ENCODE measurements around the gene GALNS.

Gene GALNS

GRCh38 chr16:88863426-88863825, 6.7 kb upstream of the GALNS start:
- no peak for DNase-seq (ENCODE audit: low read depth, low spot score)
- no peak overlapping the region for H3K4me3 ChIP-seq (ENCODE audit: low read length)

- DNase-seq (ENCODE audit: low read depth, low spot score), result no peak
- H3K4me3 ChIP-seq (ENCODE audit: low read length), result no peak overlapping the region
These were observed 6.2 kb upstream of the GALNS start for GRCh38 chr16:88862968-88863367.

GRCh38 chr16:88861359-88861758, 4.6 kb upstream of the GALNS start:
- DNase-seq (ENCODE audit: low read depth, low spot score), result no peak

GRCh38 chr16:88859381-88860091, 2.8 kb upstream of the GALNS start:
- no peak overlapping the region for H3K4me3 ChIP-seq (ENCODE audit: low read length)
- no peak for DNase-seq (ENCODE audit: low read depth, low spot score)

More at GRCh38 chr16:88861359-88861758, 4.6 kb upstream of the GALNS start:
- H3K4me3 ChIP-seq (ENCODE audit: low read length), result no peak overlapping the region

- peak overlapping the region; percentile 95 for H3K4me3 ChIP-seq (ENCODE audit: low read length)
- DNase-seq (ENCODE audit: low read depth, low spot score), result peak; percentile 62
These were observed 1.1 kb upstream of the GALNS start for GRCh38 chr16:88857728-88858339.

GRCh38 chr16:88856122-88856827, 472 bp downstream of the GALNS start:
- no peak for DNase-seq (ENCODE audit: low read depth, low spot score)

GRCh38 chr16:88855736-88856121, 1.0 kb downstream of the GALNS start:
- no peak for DNase-seq (ENCODE audit: low read depth, low spot score)
- H3K4me3 ChIP-seq (ENCODE audit: low read length), result no peak overlapping the region

More at GRCh38 chr16:88856122-88856827, 472 bp downstream of the GALNS start:
- peak overlapping the region; percentile 95 for H3K4me3 ChIP-seq (ENCODE audit: low read length)

GRCh38 chr16:88855176-88855575, 1.6 kb downstream of the GALNS start:
- DNase-seq (ENCODE audit: low read depth, low spot score), result no peak
- H3K4me3 ChIP-seq (ENCODE audit: low read length), result no peak overlapping the region

GRCh38 chr16:88854306-88855111, 2.2 kb downstream of the GALNS start:
- no peak overlapping the region for H3K4me3 ChIP-seq (ENCODE audit: low read length)
- DNase-seq (ENCODE audit: low read depth, low spot score), result peak; percentile 41

- no peak overlapping the region for H3K4me3 ChIP-seq (ENCODE audit: low read length)
- DNase-seq (ENCODE audit: low read depth, low spot score), result no peak
These were observed 3.3 kb downstream of the GALNS start for GRCh38 chr16:88853325-88853941.

GRCh38 chr16:88851616-88852015, 5.1 kb downstream of the GALNS start:
- no peak for DNase-seq (ENCODE audit: low read depth, low spot score)
- no peak overlapping the region for H3K4me3 ChIP-seq (ENCODE audit: low read length)

- no peak overlapping the region for H3K4me3 ChIP-seq (ENCODE audit: low read length)
- DNase-seq (ENCODE audit: low read depth, low spot score), result no peak
These were observed 6.1 kb downstream of the GALNS start for GRCh38 chr16:88850531-88851199.

GRCh38 chr16:88848557-88848956, 8.2 kb downstream of the GALNS start:
- no peak overlapping the region for H3K4me3 ChIP-seq (ENCODE audit: low read length)
- no peak for DNase-seq (ENCODE audit: low read depth, low spot score)

GRCh38 chr16:88847654-88848053, 9.1 kb downstream of the GALNS start:
- H3K4me3 ChIP-seq (ENCODE audit: low read length), result no peak overlapping the region
- no peak for DNase-seq (ENCODE audit: low read depth, low spot score)

- no peak for DNase-seq (ENCODE audit: low read depth, low spot score)
- H3K4me3 ChIP-seq (ENCODE audit: low read length), result no peak overlapping the region
These were observed 10.7 kb downstream of the GALNS start for GRCh38 chr16:88846088-88846487.

GRCh38 chr16:88844419-88845036, 12.2 kb downstream of the GALNS start:
- no peak for DNase-seq (ENCODE audit: low read depth, low spot score)
- no peak overlapping the region for H3K4me3 ChIP-seq (ENCODE audit: low read length)

- no peak overlapping the region for H3K4me3 ChIP-seq (ENCODE audit: low read length)
- DNase-seq (ENCODE audit: low read depth, low spot score), result no peak
These were observed 13.5 kb downstream of the GALNS start for GRCh38 chr16:88843256-88843655.

- no peak overlapping the region for H3K4me3 ChIP-seq (ENCODE audit: low read length)
- DNase-seq (ENCODE audit: low read depth, low spot score), result no peak
These were observed 13.9 kb downstream of the GALNS start for GRCh38 chr16:88842806-88843205.
